Suppressor macrophage (primary cell): Measurements from ENCODE around the gene ZKSCAN7.
"Not testable (repeated sequence)": the region's sequence is repeated elsewhere in the genome, so short reads cannot be mapped to it uniquely, and the experiment has no call there.

Source experiments
- DNase-seq, 4 experiments: peaks; one replicate each; pipeline ENCODE4 v3.0.0-alpha.2; 2020 to 2022

ZKSCAN7 gene

GRCh38 chr3:44577354-44577952, 22.5 kb downstream of the ZKSCAN7 start:
- not testable (repeated sequence) for DNase-seq

- not testable (repeated sequence) for DNase-seq
Measured at GRCh38 chr3:44578316-44578715, 23.3 kb downstream of the ZKSCAN7 start.

- not testable (repeated sequence) for DNase-seq
Measured at GRCh38 chr3:44578924-44579515, 24.0 kb downstream of the ZKSCAN7 start.

GRCh38 chr3:44579749-44580148, 24.8 kb downstream of the ZKSCAN7 start:
- not testable (repeated sequence) for DNase-seq

- DNase-seq, result not testable (repeated sequence)
Measured at GRCh38 chr3:44580971-44581370, 26.0 kb downstream of the ZKSCAN7 start.

GRCh38 chr3:44584646-44585501, 29.9 kb downstream of the ZKSCAN7 start, which contains the start of gene ZNF660:
ZNF660 (plus strand) TSS chr3:44584964; CDS start chr3:44594194, 9,230 bp downstream.
- peak; percentile 2 to 47 (median 28) for DNase-seq

GRCh38 chr3:44596621-44597020, 41.6 kb downstream of the ZKSCAN7 start:
- no peak for DNase-seq

GRCh38 chr3:44601749-44602148, 46.8 kb downstream of the ZKSCAN7 start:
- DNase-seq, result no peak

- DNase-seq, result no peak
Measured at GRCh38 chr3:44612678-44613077, 57.7 kb downstream of the ZKSCAN7 start.
